Gastroesophageal sphincter (tissue), 4 donors: Measurements from ENCODE around the gene BRK1. TPM values are rescaled to one million over a fixed set of nuclear protein-coding genes. Genes with fewer than 3 reads are reported as not detected.

Source experiments
- ATAC-seq: fragments of 150-250 bp; one replicate; pipeline ENCODE4 v1.9.1; 2016; ENCODE audit warnings: mild to moderate bottlenecking, moderate library complexity
- H3K27ac ChIP-seq, 4 donors: fragments of 200-600 bp; sonication (generic) in 3 of 4; 1 replicate in 3 of 4; 2 replicates in 1 of 4; pipeline ENCODE4 v1.5.1; 2016 to 2019
- H3K27me3 ChIP-seq: fragments of 200-600 bp; sonication (generic); one replicate; pipeline ENCODE4 v1.5.1; 2019
- H3K36me3 ChIP-seq, 2 donors: fragments of 200-600 bp; sonication (generic); one replicate each; pipeline ENCODE4 v1.5.1; 2019; ENCODE audit warnings: control low read depth in 1 of 2
- H3K4me1 ChIP-seq, 3 donors: fragments of 200-600 bp; sonication (generic); 1 replicate in 2 of 3; 2 replicates in 1 of 3; pipeline ENCODE4 v1.5.1; 2016 to 2019; ENCODE audit warnings: control low read depth in 2 of 3
- H3K4me3 ChIP-seq, 2 donors: fragments of 200-600 bp; sonication (generic); one replicate each; pipeline ENCODE4 v1.5.1; 2019; ENCODE audit warnings: mild to moderate bottlenecking in 1 of 2, moderate library complexity in 1 of 2
- H3K9me3 ChIP-seq, 3 donors: fragments of 200-600 bp; sonication (generic); one replicate each; pipeline ENCODE4 v1.5.1; 2017 to 2019; ENCODE audit warnings: control low read depth in 2 of 3
- EP300 ChIP-seq: sonication (generic); formaldehyde crosslinking; IDR thresholded peaks from one replicate; pipeline ENCODE4 v1.6.1; 2017; ENCODE audit warnings: antibody characterized with exemption, mild to moderate bottlenecking
- POLR2A ChIP-seq, 2 donors: fragments of 450-650 bp; IDR thresholded peaks; one replicate each; pipeline ENCODE4 v1.6.1; 2017; ENCODE audit warnings: antibody characterized with exemption in 2 of 2, mild to moderate bottlenecking in 2 of 2, moderate library complexity in 1 of 2
- POLR2AphosphoS5 ChIP-seq: sonication (generic); formaldehyde crosslinking; IDR thresholded peaks from one replicate; pipeline ENCODE4 v1.6.1; 2017; ENCODE audit warnings: antibody characterized with exemption
- WGBS, 2 donors: methylation state at CpG; one replicate each; pipeline ENCODE4 v1.1.5; 2018; ENCODE audit warnings: low coverage in 1 of 2; 5-methylcytosine and 5-hydroxymethylcytosine counted together
- total RNA-seq, 4 donors: library from RNA; depleted of rRNA; stranded (reverse); fragments of >200 nt; gene quantifications; one replicate each; pipeline ENCODE4 v1.1.0, GENCODE V29; 2016
- TF ChIP-seq, protein P1 (sequence below), 4 experiments: fragments of 200-600 bp in 2 of 4; fragments of 450-650 bp in 2 of 4; sonication (generic) in 1 of 4; IDR thresholded peaks; one replicate each; pipeline ENCODE4 v1.5.1; 2017 to 2019; ENCODE audit warnings: antibody characterized with exemption in 4 of 4, mild to moderate bottlenecking in 2 of 4, moderate library complexity in 2 of 4

BRK1 gene
- total RNA-seq, 4 donors from 2014 or later = 121 to 155 (median 139) TPM

DNA sequence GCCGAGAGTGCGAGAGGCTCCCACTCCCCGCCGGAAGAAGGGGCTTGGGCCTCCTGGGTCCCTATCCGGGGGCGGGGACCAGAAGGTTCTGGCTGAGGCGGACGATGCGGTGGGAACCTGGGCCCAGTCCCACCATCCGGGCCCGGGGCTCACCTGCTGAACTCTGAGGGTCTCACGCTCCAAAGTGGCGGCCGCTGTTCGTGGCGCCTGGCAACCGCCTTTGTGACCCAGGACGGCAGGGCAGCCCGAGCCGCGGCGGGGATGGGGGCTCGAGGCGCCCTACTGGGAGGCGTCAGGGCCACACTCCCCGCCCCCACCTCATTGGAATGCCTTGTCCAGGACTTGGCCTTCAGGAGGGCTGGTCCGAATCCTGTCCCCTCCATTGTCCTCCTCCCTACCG, 7.4 kb upstream of the BRK1 start, which contains the start of gene FANCD2OS:
TSS of gene FANCD2OS (minus strand) at position 165 of the 400 bp plus-strand sequence. CDS start 3,481 bp downstream, outside the sequence.
- no peak for ATAC-seq
- H3K4me3 ChIP-seq = no peak within 1 kb of the TSS
- no peaks in the 10 kb centered on the region for H3K9me3 ChIP-seq
- no CpG with 5 or more reads among the region's 28 CpGs for WGBS, 2 donors
- no peaks in the 10 kb centered on the region for H3K36me3 ChIP-seq
- peaks cover 11% of the 10 kb centered on the region for H3K27me3 ChIP-seq
- no peak for TF ChIP-seq EP300
- TF ChIP-seq POLR2AphosphoS5 = no peak
- H3K27ac ChIP-seq = no peak within 1 kb of the TSS
- H3K4me1 ChIP-seq = no peaks in the 10 kb centered on the region

DNA sequence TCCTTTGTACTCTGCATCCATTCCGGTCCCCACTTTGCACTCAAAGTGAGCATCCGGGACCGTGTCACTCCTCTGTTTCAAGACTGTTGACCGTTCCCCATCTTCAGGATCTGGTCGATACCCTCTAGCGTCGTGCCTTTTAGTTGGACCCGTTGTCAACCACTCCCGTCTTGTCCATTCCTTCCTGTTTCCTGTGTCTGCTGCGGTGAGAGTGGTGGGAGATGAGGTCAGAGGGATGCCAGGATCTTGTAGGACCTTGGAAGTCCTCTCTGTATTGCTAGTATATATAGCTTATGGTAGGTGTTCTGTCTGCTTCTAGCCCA, 624 bp downstream of the BRK1 start:
- Histone ChIP-seq H3K4me3 (peak overlapping the region; percentile 72 to 79), H3K27ac (peak overlapping the region; percentile 9 to 88 (median 80)), H3K9me3 (no peaks in the 10 kb centered on the region), H3K27me3 (no peaks in the 10 kb centered on the region), H3K4me1 (peaks cover 0 to 42% (median 11%) of the 10 kb centered on the region in 3 donors), H3K36me3 (peaks cover 0 to 5% of the 10 kb centered on the region in 2 donors)
- no peak for ATAC-seq
- TF ChIP-seq EP300 (no peak), POLR2A (IDR thresholded peaks at IDR 0.05) (no peak), POLR2AphosphoS5 (no peak)
- TF ChIP-seq, protein P1, sequence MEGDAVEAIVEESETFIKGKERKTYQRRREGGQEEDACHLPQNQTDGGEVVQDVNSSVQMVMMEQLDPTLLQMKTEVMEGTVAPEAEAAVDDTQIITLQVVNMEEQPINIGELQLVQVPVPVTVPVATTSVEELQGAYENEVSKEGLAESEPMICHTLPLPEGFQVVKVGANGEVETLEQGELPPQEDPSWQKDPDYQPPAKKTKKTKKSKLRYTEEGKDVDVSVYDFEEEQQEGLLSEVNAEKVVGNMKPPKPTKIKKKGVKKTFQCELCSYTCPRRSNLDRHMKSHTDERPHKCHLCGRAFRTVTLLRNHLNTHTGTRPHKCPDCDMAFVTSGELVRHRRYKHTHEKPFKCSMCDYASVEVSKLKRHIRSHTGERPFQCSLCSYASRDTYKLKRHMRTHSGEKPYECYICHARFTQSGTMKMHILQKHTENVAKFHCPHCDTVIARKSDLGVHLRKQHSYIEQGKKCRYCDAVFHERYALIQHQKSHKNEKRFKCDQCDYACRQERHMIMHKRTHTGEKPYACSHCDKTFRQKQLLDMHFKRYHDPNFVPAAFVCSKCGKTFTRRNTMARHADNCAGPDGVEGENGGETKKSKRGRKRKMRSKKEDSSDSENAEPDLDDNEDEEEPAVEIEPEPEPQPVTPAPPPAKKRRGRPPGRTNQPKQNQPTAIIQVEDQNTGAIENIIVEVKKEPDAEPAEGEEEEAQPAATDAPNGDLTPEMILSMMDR (IDR thresholded peaks at IDR 0.05) = no peak
- WGBS, 2 donors = 0% methylated on average over 1 to 10 of the region's 10 CpGs

DNA sequence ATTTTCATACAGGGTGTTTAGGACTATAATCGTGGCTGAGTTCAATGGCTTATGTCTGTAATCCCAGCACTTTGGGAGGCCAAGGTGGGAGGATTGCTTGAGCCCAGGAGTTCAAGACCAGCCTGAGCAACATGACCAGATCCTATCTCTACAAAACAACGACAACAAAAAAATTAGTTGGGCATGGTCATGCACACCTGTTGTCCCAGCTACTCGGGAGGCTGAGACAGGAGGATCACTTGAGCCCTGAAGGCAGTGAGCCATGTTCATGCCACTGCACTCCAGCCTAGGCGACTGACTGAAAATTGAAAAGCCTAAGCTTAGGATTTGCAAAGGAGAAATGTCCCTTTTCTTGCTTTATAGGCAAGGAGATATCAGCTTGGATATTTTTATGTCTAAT, 1.5 kb downstream of the BRK1 start:
- Histone ChIP-seq H3K36me3 (peaks cover 0 to 5% of the 10 kb centered on the region in 2 donors), H3K27ac (no peak overlapping the region), H3K27me3 (no peaks in the 10 kb centered on the region), H3K9me3 (no peaks in the 10 kb centered on the region), H3K4me1 (peaks cover 0 to 42% (median 11%) of the 10 kb centered on the region in 3 donors), H3K4me3 (no peak overlapping the region)
- ATAC-seq = no peak
- TF ChIP-seq, protein P1 (IDR thresholded peaks at IDR 0.05) = no peak
- no peak for TF ChIP-seq POLR2A (IDR thresholded peaks at IDR 0.05)
- TF ChIP-seq EP300 = no peak
- no peak for TF ChIP-seq POLR2AphosphoS5
- 93 to 100% methylated on average over 1 to 2 of the region's 4 CpGs for WGBS, 2 donors

DNA sequence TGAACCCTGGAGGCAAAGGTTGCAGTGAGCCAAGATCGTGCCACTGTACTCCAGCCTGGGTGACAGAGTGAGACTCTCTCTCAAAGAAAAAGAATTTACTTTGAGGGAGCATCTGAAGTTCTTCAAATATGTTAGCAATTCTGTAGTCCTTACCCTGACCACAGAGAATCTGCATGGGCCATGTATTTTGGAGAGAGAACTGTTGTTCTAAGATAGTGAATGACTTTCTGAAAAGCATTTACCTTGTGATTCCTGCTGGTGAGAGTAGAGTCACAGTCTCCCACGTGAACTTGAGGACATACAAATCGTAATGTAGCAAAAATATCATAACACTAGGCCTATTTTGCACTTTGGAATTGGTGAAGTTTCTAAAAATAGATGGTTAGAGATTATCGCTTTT, 3.9 kb downstream of the BRK1 start:
- no peak for ATAC-seq
- peaks cover 0 to 42% (median 11%) of the 10 kb centered on the region in 3 donors for H3K4me1 ChIP-seq
- H3K27me3 ChIP-seq = no peaks in the 10 kb centered on the region
- no peaks in the 10 kb centered on the region for H3K9me3 ChIP-seq
- H3K4me3 ChIP-seq = no peak overlapping the region
- peaks cover 0 to 7% of the 10 kb centered on the region in 2 donors for H3K36me3 ChIP-seq
- H3K27ac ChIP-seq = no peak overlapping the region
- WGBS, 2 donors = 67 to 71% methylated on average over 4 of the region's 4 CpGs
- TF ChIP-seq POLR2A (IDR thresholded peaks at IDR 0.05) (no peak), EP300 (no peak), POLR2AphosphoS5 (no peak)
- TF ChIP-seq, protein P1 (IDR thresholded peaks at IDR 0.05) = no peak

DNA sequence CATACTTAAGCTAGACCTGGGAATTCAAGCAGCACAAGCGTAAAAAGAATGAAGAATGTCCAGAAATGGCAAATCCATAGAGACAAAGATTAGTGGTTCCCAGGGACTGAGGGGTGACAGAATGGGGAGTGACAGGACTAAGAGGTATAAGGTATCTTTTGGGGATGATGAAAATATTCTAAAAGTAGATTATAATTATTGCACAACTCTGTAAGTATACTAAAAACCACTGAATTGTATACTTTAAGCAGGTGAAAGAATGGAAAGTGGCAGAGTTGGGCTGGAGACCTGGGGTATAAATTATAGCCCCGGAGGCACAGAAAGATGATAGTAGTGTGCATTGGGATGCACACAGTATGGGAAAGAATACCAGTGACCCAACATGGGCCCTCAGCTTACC, 5.6 kb downstream of the BRK1 start:
- no peak overlapping the region for H3K4me3 ChIP-seq
- H3K4me1 ChIP-seq = peaks cover 0 to 35% (median 11%) of the 10 kb centered on the region in 3 donors
- TF ChIP-seq EP300 = no peak
- TF ChIP-seq POLR2A (IDR thresholded peaks at IDR 0.05) = no peak
- TF ChIP-seq POLR2AphosphoS5 = no peak
- TF ChIP-seq, protein P1 (IDR thresholded peaks at IDR 0.05) = no peak
- H3K36me3 ChIP-seq = peaks cover 0 to 22% of the 10 kb centered on the region in 2 donors
- 70 to 80% methylated on average over 2 of the region's 2 CpGs for WGBS, 2 donors
- no peaks in the 10 kb centered on the region for H3K27me3 ChIP-seq
- H3K27ac ChIP-seq = no peak overlapping the region
- ATAC-seq = no peak
- no peaks in the 10 kb centered on the region for H3K9me3 ChIP-seq
